ENCODE data around the gene CENPC.

- TF ChIP-seq CTCF (IDR thresholded peaks at IDR 0.05) (no peak), TAF1 (IDR thresholded peaks at IDR 0.05; ENCODE audit: borderline replicate concordance, low read depth, low read length) (no peak), JUND (IDR thresholded peaks at IDR 0.05) (no peak), POLR2AphosphoS5 (IDR thresholded peaks at IDR 0.05; ENCODE audit: low read depth, low read length) (no peak)
These were observed 64.5 kb downstream of the CENPC start for GRCh38 chr4:67480810-67481209.

Data from SK-N-SH (cell line).